H9 (cell line): Measurements from ENCODE around the gene FGR. TPM values are rescaled to one million over a fixed set of nuclear protein-coding genes. Genes with fewer than 3 reads are reported as not detected.
A peak's percentile ranks its signal among the peaks of the same experiment; 100 is the strongest.

Experiments used
- DNase-seq: peaks from one replicate; pipeline ENCODE4 v3.0.0-alpha.2; 2017
- H2AFZ ChIP-seq: one replicate; pipeline ENCODE4 v1.6.1; 2013; ENCODE audit warnings: mild to moderate bottlenecking, low read length, control low read depth, moderate library complexity
- H2AK5ac ChIP-seq: 2 replicates; pipeline ENCODE4 v1.6.1; 2013; ENCODE audit warnings: low read length, control low read depth, mixed read lengths; ENCODE audit not compliant: insufficient read length
- H2BK120ac ChIP-seq: one replicate; pipeline ENCODE4 v1.6.1; 2013; ENCODE audit warnings: low read depth, mild to moderate bottlenecking, low read length, control low read depth, inconsistent platforms; ENCODE audit not compliant: poor library complexity, severe bottlenecking
- H2BK12ac ChIP-seq: 2 replicates; pipeline ENCODE4 v1.6.1; 2013; ENCODE audit warnings: low read length, control low read depth, mixed read lengths, low read depth; ENCODE audit not compliant: insufficient read length
- H2BK15ac ChIP-seq: 2 replicates; pipeline ENCODE4 v1.6.1; 2013; ENCODE audit warnings: low read depth, low read length, control low read depth
- H2BK20ac ChIP-seq: one replicate; pipeline ENCODE4 v1.6.1; 2013; ENCODE audit warnings: low read depth, mild to moderate bottlenecking, low read length, control low read depth, inconsistent platforms; ENCODE audit not compliant: poor library complexity, severe bottlenecking
- H2BK5ac ChIP-seq: 2 replicates; pipeline ENCODE4 v1.6.1; 2013; ENCODE audit warnings: low read length, control low read depth, mixed read lengths; ENCODE audit not compliant: insufficient read length
- H3K14ac ChIP-seq: 2 replicates; pipeline ENCODE4 v1.6.1; 2013; ENCODE audit warnings: low read length, control low read depth; ENCODE audit not compliant: insufficient read depth
- H3K18ac ChIP-seq: 2 replicates; pipeline ENCODE4 v1.6.1; 2013; ENCODE audit warnings: low read depth, mild to moderate bottlenecking, mixed read lengths, low read length, control low read depth; ENCODE audit not compliant: insufficient read length
- H3K23ac ChIP-seq: 2 replicates; pipeline ENCODE4 v1.6.1; 2013; ENCODE audit warnings: low read length, control low read depth, mixed read lengths, low read depth; ENCODE audit not compliant: insufficient read length
- H3K23me2 ChIP-seq: 2 replicates; pipeline ENCODE4 v1.6.1; 2013; ENCODE audit warnings: low read depth, mild to moderate bottlenecking, mixed read lengths, low read length, control low read depth; ENCODE audit not compliant: insufficient read length, poor library complexity, severe bottlenecking
- H3K27ac ChIP-seq: 2 replicates; pipeline ENCODE4 v1.5.1; 2013; ENCODE audit warnings: low read length, control low read depth, mixed read lengths, low read depth; ENCODE audit not compliant: insufficient read length
- H3K27me3 ChIP-seq: 2 replicates; pipeline ENCODE4 v1.6.1; 2013; ENCODE audit warnings: low read length, control low read depth, inconsistent platforms; ENCODE audit not compliant: insufficient read depth
- H3K4ac ChIP-seq: 2 replicates; pipeline ENCODE4 v1.6.1; 2013; ENCODE audit warnings: low read depth, mild to moderate bottlenecking, control low read depth, inconsistent platforms, low read length, moderate library complexity
- H3K4me1 ChIP-seq: 2 replicates; pipeline ENCODE4 v1.6.1; 2013; ENCODE audit warnings: low read length, control low read depth, inconsistent platforms; ENCODE audit not compliant: insufficient read depth
- H3K4me2 ChIP-seq: 2 replicates; pipeline ENCODE4 v1.6.1; 2013; ENCODE audit warnings: low read length, control low read depth, mixed read lengths; ENCODE audit not compliant: insufficient read length, insufficient read depth
- H3K56ac ChIP-seq: 2 replicates; pipeline ENCODE4 v1.6.1; 2013; ENCODE audit warnings: low read depth, mild to moderate bottlenecking, mixed read lengths, low read length, control low read depth; ENCODE audit not compliant: insufficient read length
- H3K79me1 ChIP-seq: 2 replicates; pipeline ENCODE4 v1.6.1; 2013; ENCODE audit warnings: low read depth, mild to moderate bottlenecking, moderate library complexity, low read length, control low read depth, inconsistent platforms; ENCODE audit not compliant: insufficient read depth, poor library complexity, severe bottlenecking
- H3K79me2 ChIP-seq: 2 replicates; pipeline ENCODE4 v1.6.1; 2013; ENCODE audit warnings: low read length, control low read depth, inconsistent platforms; ENCODE audit not compliant: insufficient read depth
- H3K9ac ChIP-seq: 2 replicates; pipeline ENCODE4 v1.6.1; 2013; ENCODE audit warnings: low read length, control low read depth, mixed read lengths; ENCODE audit not compliant: insufficient read length; ENCODE audit errors: extremely low read depth
- H3K9me3 ChIP-seq: one replicate; pipeline ENCODE4 v1.6.1; 2013; ENCODE audit warnings: low read depth, low read length, inconsistent platforms; ENCODE audit not compliant: control insufficient read depth
- H3T11ph ChIP-seq: one replicate; pipeline ENCODE4 v1.6.1; 2013; ENCODE audit warnings: mild to moderate bottlenecking, low read length, control low read depth, inconsistent platforms
- H4K20me1 ChIP-seq: one replicate; pipeline ENCODE4 v1.6.1; 2013; ENCODE audit not compliant: control insufficient read depth, insufficient read length, insufficient read depth
- H4K5ac ChIP-seq: 2 replicates; pipeline ENCODE4 v1.6.1; 2013; ENCODE audit warnings: low read depth, mild to moderate bottlenecking, mixed read lengths, low read length, control low read depth; ENCODE audit not compliant: insufficient read length
- H4K8ac ChIP-seq: replicated peaks from 2 replicates; pipeline ENCODE4 v1.6.1; 2013; ENCODE audit warnings: low read length, control low read depth, mixed read lengths, low read depth; ENCODE audit not compliant: insufficient read length
- H4K91ac ChIP-seq: 2 replicates; pipeline ENCODE4 v1.6.1; 2013; ENCODE audit warnings: low read depth, mild to moderate bottlenecking, moderate library complexity, mixed read lengths, low read length, control low read depth; ENCODE audit not compliant: insufficient read length
- H3K27ac Mint-ChIP-seq, 3 experiments: 2 replicates in 2 of 3; 3 replicates in 1 of 3; pipeline ENCODE4 v1.8.0; 2020 to 2021; ENCODE audit warnings: mixed read lengths in 3 of 3, mild to moderate bottlenecking in 1 of 3, moderate library complexity in 1 of 3
- H3K27me3 Mint-ChIP-seq: 2 replicates; pipeline ENCODE4 v1.8.0; 2021; ENCODE audit warnings: low read depth, mild to moderate bottlenecking, moderate library complexity, mixed read lengths
- H3K36me3 Mint-ChIP-seq, 3 experiments: 2 replicates in 2 of 3; 3 replicates in 1 of 3; pipeline ENCODE4 v1.8.0; 2020 to 2021; ENCODE audit warnings: low read depth in 3 of 3, mixed read lengths in 3 of 3; ENCODE audit not compliant: insufficient read depth in 1 of 3
- H3K4me1 Mint-ChIP-seq, 2 experiments: 2 replicates each; pipeline ENCODE4 v1.8.0; 2020; ENCODE audit warnings: mixed read lengths in 2 of 2
- H3K4me3 Mint-ChIP-seq, 2 experiments: 2 replicates in 1 of 2; 3 replicates in 1 of 2; pipeline ENCODE4 v1.8.0; 2020 to 2021; ENCODE audit warnings: mild to moderate bottlenecking in 2 of 2, mixed read lengths in 2 of 2, moderate library complexity in 1 of 2
- H3K9me3 Mint-ChIP-seq, 2 experiments: 2 replicates in 1 of 2; 3 replicates in 1 of 2; pipeline ENCODE4 v1.8.0; 2020; ENCODE audit warnings: mild to moderate bottlenecking in 2 of 2, mixed read lengths in 2 of 2, moderate library complexity in 1 of 2
- WGBS: extraction: QIAGEN DNeasy Blood & Tissue Kit; methylation state at CpG from one replicate; pipeline ENCODE4 v1.1.7; 2013; ENCODE audit warnings: missing lambda C conversion rate, low lambda C conversion rate, mixed read lengths; ENCODE audit not compliant: insufficient read length; ENCODE audit errors: extremely low coverage; 5-methylcytosine and 5-hydroxymethylcytosine counted together
- total RNA-seq: library from RNA; stranded (reverse); gene quantifications from 2 replicates; pipeline ENCODE4 v1.2.1, GENCODE V29; 2021
- TF ChIP-seq, protein P1 (sequence below): fragments of 200-600 bp; sonication (generic); conservative IDR thresholded peaks from 3 replicates; pipeline ENCODE4 v1.8.0; 2021; ENCODE audit warnings: antibody characterized with exemption, mild to moderate bottlenecking

The FGR gene
- total RNA-seq, 1 experiment from 2014 or later = not detected

DNA sequence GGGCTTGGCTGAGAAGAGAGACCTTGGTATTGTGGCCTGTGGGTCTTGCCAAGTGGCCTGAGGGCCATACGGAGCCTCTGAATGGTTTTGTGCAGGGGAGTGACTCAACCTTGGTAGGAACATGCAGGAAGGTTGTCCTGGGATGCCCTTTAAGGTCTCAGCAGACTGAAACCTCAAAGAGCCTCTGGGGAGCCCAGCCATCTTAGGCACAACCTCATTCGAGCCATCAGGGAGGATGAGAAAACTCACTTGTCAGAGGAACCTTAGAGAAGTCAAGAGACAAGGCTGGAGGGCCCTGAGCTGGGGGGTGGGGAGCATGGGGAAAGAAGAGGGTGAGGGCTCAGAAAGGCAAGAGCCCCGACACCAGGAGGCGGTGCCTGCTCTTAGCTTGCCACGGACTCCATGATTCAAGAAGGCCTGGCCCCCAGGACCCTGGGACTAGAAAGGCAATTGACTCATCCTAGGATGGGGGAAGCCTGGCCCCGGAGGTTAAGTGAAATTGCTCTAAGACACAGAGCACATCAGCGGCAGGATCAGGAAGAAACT lies 24.0 kb upstream of the FGR start:
- no CpG with 5 or more reads among the region's 7 CpGs for WGBS
- H2BK15ac ChIP-seq = no peak overlapping the region
- no peak overlapping the region for H3K27ac Mint-ChIP-seq
- no peak overlapping the region for H3K9ac ChIP-seq
- no peak overlapping the region for H2BK20ac ChIP-seq
- H3K4me1 ChIP-seq = peaks cover 10% of the 10 kb centered on the region; the same call in 1 of the 2 replicates
- no peak overlapping the region for H3K23ac ChIP-seq
- H2BK5ac ChIP-seq = no peak overlapping the region
- no peaks in the 10 kb centered on the region for H3K27me3 ChIP-seq
- H4K20me1 ChIP-seq = no peaks in the 10 kb centered on the region
- peak overlapping the region; percentile 70 to 82 for H3K4me3 Mint-ChIP-seq
- H3K27ac ChIP-seq = no peak overlapping the region
- H4K8ac ChIP-seq = no peak overlapping the region
- TF ChIP-seq, protein P1, sequence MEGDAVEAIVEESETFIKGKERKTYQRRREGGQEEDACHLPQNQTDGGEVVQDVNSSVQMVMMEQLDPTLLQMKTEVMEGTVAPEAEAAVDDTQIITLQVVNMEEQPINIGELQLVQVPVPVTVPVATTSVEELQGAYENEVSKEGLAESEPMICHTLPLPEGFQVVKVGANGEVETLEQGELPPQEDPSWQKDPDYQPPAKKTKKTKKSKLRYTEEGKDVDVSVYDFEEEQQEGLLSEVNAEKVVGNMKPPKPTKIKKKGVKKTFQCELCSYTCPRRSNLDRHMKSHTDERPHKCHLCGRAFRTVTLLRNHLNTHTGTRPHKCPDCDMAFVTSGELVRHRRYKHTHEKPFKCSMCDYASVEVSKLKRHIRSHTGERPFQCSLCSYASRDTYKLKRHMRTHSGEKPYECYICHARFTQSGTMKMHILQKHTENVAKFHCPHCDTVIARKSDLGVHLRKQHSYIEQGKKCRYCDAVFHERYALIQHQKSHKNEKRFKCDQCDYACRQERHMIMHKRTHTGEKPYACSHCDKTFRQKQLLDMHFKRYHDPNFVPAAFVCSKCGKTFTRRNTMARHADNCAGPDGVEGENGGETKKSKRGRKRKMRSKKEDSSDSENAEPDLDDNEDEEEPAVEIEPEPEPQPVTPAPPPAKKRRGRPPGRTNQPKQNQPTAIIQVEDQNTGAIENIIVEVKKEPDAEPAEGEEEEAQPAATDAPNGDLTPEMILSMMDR = no peak
- H2AK5ac ChIP-seq = no peak overlapping the region
- no peak overlapping the region for H4K91ac ChIP-seq
- no peak overlapping the region for H2BK120ac ChIP-seq
- no peak overlapping the region for H4K5ac ChIP-seq
- no peaks in the 10 kb centered on the region for H3K9me3 ChIP-seq
- H3K4me2 ChIP-seq = peak overlapping the region; percentile 76
- no peak overlapping the region for H3K4ac ChIP-seq
- H3K9me3 Mint-ChIP-seq = no peaks in the 10 kb centered on the region; a peak in 1 of 5 replicates
- H2BK12ac ChIP-seq = no peak overlapping the region
- H3K79me1 ChIP-seq = no peaks in the 10 kb centered on the region
- peaks cover 7% of the 10 kb centered on the region for H3K23me2 ChIP-seq
- peaks cover 43 to 49% of the 10 kb centered on the region in 2 experiments for H3K4me1 Mint-ChIP-seq
- H3K79me2 ChIP-seq = no peaks in the 10 kb centered on the region
- no peak overlapping the region for H3T11ph ChIP-seq
- peak overlapping the region; percentile 47 for H3K18ac ChIP-seq
- H3K27me3 Mint-ChIP-seq = peaks cover 6% of the 10 kb centered on the region; the same call in 1 of the 2 replicates
- H2AFZ ChIP-seq = no peak overlapping the region
- H3K14ac ChIP-seq = peak overlapping the region; percentile 55; the same call in 1 of the 2 replicates
- H3K56ac ChIP-seq = no peak overlapping the region
- no peaks in the 10 kb centered on the region for H3K36me3 Mint-ChIP-seq
- DNase-seq = peak; percentile 51
